Retina (tissue), 1 donor: ENCODE measurements around the gene MMADHC.
"Not testable (repeated sequence)": the region's sequence is repeated elsewhere in the genome, so short reads cannot be mapped to it uniquely, and the experiment has no call there.

Source experiments
- DNase-seq: peaks from one replicate; pipeline ENCODE4 v3.0.0-alpha.2; 2016

Gene MMADHC

DNA sequence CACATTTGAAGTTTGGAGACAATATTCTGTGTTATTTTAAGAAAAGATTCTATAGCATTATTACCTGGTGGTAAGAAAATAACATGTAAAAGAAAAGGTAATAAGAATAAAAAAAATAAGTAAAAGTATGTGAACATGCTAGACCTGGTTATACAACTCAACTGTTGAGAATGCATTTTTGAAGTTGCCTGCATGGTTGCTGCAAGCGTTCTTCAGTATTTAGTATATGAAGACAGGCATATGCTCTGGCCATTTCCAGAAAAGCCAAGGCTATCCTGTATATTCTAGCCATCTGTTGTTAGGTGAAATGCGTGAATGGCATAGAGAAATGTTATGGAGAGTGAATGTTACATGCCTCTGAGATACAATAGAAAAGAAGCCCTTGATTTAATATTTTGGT is 6.8 kb upstream of the MMADHC start:
- DNase-seq: no peak

DNA sequence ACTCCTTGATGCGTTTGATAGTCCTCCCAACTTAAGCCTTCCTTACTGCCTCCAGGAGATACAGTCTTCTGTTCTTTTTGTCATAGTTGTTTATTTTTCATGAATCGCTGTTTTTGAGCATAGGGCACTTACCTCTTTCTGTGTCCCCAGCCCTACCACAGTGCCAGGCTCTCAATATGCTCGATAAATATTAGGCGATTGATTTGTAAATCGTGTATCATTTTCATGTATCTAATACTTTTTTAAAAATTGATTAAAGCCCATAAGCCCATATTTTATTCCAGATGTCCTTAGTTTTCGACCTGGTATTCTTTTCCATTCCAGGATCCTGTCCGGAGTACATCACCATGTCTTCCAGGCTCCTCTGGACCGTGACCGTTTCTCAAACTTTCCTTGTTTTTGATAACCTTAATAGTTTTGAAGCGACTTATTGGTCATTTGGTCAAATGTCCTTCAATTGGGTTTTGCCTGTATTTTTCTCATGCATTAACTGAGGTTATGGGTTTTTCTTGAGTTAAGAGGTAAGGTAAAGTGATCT is 444 bp upstream of the MMADHC start:
- no peak for DNase-seq

DNA sequence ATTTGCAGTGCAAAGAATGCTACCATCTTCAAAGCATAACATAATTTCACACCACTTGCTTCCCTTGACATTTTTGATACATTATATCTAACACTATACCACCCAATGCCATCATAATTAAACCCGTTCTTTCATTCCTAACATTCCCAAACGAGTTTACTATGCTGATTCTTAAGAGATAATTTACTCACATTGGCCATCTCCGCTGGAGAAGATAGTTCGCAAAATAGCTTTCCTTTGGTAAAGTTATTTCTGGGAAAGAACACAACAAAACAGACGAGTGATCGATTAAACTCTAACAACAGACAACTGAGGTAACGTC is 716 bp downstream of the MMADHC start:
- no peak for DNase-seq

DNA sequence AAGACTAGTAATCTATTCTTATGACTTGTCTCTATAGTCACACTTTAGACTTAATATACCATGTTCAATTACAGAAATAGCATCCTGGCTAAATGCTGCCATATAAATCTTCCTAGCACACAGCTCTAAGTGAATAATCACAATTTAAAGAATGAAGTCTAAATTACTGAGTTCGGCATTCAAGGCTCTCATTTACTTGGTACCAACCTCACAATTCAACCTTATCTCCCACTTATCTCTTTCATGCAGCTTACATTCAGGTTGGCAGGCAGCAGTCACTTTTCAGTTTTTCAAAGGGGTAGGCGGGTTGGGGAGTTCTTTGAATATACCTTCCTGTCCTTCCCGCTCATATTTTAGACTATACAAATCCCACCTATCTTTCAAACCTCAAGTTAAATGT is 1.5 kb downstream of the MMADHC start:
- DNase-seq: no peak

DNA sequence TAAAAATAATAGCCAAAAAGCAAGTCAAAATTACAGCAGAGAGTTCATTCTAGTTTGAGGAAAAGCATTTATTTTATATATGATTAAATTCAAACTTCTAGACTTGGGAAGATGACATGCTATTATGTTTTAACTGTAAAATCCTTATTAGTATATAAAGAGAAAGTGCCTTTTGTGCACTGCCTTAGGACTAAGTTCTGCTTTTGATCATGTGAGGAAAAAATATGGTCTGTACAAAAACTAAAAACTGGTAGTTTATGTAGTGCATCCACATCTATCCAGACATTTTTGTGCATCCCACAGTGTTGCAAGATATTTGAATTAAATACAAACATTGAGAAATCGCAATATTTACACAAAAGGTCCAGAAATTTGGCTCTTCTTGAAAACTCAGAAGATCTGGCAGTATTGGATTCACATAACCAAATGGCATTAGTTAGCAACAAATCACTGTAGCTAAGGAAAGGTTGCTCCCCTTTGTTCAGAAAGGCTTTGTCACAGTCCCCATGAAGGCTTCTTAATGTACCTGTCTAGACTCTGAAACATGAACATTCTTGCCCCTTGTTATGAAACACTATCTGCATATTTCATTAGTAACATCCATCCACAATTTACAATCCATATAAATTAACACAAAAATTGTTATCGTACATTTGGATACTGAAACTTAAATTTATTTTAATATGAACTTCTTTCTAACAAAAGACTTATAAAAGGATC is 2.2 kb downstream of the MMADHC start:
- no peak for DNase-seq

DNA sequence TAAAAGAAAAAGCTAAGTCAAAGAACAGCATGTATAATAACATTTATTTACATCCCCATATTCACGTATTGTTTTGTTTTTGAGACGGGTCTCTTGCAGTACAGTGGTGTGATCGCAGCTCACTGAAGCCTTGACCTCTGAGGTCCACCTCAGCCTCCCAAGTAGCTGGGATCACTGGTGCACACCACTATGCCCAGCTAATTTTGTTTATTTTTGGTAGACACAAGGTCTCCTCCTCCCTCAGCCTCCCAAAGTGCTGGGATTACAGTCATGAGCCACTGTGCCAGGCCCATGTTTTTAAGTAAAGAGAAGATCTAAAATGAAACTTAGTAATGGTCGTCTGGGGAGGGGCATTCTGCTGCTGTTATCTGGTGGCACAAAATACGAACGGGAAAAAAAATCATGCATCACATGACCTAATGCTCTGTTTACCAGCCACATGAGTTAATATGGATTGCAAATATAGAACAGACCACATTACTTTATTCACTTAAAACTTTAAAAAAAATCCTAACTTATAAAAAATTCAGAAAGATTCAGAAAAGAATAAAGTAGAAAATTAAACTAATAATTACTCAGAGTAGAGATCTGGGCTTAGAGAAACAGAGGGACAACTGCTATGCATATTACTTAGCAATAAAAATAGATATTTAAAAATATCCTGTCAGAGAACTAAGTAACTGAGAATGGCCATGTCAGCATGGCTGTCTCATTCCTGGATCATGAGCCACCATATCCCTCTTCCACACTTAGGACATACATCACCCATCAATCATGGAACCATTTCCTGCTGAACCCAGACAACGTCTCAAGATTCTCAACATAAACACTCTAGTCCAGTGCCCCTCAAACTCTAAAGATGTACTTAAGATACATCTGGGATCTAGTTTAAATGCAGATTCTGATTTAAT is 7.3 kb downstream of the MMADHC start:
- no peak for DNase-seq

DNA sequence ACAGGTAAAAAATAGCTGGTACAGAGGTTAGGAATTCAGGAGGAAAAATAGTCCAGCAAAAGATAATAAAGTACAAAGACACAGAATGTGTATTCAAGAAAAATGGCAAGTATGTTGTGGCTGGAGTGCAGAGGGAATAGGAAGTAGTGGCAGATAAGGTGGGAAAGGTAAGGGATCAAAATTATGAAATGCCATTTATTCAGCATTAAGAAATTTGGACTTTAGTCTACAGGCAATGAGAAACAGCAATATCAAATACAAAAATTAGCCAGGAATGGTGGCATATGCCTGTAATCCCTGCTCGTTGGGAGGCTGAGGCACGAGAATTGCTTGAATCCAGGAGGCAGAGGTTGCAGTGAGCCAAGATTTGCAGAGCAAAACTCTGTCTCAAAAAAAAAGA is 10.3 kb downstream of the MMADHC start:
- DNase-seq: no peak

DNA sequence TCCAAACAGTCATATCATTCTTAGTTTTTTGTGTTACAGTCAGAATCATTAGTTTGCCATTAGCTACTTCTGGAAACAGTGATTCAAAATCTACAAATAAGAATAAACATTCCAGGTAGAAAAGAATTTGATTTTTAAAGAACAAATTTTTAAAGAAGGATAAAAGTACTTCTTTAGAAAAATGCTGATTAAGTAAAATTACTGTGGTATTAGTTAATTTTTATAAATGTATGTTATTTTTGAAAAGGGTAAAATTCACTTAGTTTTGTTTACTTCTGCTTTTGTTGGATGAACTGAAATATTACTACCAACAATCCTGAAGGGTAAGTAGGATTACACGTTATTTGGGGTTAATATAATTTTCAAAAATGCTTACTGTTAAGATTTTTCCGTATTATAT is 11.8 kb downstream of the MMADHC start:
- no peak for DNase-seq

DNA sequence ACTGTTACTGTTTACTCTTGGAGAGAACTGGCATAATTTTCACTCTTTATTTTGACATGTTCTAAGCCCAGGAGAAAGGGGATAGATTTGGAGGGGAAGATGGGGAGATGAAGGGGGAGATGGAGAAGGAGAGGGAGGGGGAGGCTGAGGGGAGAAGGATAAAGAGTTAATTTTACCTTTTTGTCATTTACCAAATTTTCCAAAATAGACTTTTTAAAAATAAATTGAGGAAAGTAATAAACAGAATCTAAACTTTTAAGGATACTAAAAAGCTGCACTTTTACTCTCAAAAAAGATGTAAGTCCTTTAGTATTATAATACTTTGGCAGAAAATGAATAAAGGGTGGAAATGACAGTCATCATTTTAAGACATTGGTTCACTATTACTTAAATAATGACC is 12.3 kb downstream of the MMADHC start:
- DNase-seq: no peak

DNA sequence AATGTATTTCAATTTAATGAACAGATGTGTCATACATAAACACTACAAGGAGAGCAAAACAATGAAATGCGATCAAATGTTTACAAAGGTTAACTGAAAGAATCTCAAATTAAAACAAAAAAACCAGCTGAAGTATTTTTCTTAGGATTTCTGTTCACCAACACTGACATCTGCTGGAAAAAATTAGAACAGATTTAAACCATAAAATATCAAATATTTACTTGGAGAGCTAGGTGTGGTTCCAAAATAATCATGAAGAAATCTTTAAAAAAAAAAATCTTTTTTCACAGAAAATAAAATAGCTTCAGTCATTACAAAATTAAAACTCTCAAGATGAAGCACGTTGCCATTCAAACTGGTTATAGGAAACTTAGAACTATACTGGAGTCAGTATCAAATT is 13.8 kb downstream of the MMADHC start:
- DNase-seq: no peak

DNA sequence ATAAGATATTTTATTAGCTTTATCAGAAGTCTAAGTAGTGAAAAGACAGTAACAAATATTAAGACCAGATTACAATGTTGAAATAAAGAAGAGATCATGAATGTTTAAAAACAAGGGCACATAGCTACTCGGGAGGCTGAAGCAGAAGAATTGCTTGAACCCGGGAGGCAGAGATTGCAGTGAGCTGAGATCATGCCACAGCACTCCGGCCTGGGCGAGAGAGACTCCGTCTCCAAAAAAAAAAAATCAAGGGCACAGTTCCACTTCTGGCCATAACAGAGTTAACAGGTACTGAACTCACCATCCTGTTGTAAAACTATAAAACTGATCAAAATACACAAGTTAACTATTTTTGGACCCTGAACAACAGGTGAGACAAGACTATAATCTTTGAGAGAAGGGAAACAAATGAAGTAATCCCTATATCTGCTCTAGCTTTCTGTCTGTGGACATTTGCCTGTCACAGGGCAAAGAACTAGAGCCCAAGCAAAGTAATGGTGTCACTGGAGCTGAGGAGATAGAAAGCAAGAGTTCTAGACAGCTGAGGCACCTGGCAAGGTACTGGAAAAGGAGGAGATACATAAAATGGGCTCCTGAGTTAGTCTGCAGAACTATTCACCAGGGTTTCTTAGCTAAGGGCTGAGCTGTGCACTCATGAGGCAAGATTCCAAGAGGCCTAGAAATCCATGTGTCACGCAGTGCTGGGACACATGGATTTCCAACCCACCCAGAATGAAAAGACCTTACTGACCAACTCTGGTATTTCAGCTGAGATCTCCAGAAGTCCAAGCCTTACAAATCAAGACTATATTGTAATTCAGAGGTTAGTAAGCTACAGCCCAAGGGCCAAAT is 15.2 kb downstream of the MMADHC start:
- DNase-seq: no peak

DNA sequence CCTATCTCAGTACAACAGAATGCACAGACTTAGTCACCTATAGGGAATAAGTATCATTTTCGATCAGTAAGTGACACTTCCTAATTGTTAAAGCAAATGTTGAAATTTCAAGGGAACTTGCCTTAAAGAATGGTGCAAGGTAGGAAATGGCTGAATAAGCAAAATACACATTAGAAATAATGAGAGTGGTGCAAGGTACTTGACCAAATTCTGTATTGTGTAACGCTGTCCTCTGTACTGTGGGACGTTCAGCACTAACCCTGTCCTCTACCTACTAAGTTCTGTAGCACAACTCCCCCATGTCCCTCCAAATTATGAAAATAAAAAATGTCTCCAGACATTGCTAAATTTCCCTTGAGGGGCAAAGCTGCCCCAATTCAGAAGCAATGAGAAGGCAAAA is 19.4 kb downstream of the MMADHC start:
- no peak for DNase-seq

DNA sequence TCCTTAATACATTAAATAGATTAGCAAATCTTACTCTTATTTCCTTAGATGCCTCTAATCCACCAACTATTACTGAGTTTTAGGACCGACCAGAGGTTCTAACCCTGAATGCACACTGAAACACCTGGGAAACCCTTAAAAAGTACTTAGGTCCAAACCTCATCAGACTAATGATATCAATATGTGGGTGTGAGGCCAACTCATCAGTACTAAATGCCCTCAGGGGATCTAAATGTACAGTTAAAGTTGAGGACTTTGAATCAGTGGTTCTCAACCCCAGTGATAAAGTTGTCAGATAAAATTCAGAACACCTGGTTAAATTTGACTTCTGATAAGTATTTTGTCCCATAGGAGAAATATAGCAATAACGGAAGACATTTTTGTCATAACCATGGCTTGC is 20.9 kb downstream of the MMADHC start:
- no peak for DNase-seq

DNA sequence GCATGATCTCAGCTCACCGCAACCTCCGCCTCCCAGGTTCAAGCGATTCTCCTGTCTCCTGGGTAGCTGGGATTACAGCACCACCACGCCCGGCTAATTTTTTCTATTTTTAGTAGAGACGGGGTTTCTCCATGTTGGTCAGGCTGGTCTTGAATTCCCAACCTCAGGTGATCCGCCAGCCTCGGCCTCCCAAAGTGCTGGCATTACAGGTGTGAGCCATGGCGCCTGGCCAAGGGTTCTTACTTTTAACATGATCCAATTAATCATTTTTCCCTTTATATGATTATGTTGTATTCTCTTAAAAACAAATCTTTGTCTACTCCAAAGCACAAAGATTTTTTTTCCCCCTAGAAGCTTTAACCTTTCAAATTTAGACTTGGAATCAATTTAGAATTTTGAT is 21.9 kb downstream of the MMADHC start:
- DNase-seq: not testable (repeated sequence)

DNA sequence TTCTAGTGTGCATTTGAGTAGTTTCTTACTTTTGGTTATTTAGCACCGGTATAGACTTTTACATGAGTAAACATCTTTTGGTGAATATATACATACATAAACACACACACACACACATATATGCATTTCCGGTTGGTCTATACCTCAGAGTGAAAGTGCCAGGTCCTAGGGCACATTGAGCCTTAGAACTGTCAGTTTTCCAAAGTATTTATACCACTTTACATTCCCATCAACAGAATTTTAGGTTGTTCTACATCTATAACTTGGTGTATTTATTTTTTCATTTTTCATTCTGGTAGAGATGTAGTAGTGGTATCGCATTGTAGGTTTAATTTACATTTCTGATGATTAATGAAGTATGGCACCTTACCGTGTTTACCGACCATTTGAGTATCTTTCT is 22.6 kb downstream of the MMADHC start:
- no peak for DNase-seq

DNA sequence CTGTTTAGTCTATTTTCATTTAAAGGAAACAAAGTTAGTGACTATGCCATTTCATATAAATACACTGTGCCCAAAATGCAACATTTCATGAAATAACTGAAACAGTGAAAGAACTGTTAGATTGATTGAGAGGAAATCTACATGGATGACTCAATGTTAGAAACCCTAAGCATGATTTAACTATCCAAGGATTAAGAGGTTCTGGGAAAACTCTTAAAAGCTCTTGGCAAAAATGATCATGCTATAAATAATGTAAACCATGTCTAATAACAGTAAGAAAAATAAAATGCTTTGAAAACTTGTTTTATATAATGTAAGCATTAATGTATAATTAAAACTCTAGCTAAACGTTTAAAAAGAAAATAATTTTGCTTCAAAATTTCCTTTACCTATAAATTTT is 23.5 kb downstream of the MMADHC start:
- no peak for DNase-seq

DNA sequence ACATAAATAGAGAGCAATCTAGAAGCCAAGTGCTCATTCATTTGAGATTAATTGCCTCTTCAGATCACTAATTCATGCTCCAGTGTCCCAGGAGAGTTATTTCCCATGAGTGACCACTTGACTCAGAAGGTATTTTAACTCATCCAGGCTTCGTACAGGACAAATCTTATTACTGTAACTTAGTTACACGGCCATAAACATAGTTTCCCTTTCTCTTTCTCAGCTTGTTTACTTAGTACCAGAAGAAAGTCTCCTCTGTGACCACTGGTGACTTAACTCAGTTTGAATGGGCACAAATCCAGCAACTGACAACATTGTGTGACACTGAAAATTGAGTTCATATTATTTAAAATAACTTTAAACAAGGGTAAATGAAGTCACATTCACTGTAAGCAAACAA is 25.3 kb downstream of the MMADHC start:
- DNase-seq: peak; percentile 3

DNA sequence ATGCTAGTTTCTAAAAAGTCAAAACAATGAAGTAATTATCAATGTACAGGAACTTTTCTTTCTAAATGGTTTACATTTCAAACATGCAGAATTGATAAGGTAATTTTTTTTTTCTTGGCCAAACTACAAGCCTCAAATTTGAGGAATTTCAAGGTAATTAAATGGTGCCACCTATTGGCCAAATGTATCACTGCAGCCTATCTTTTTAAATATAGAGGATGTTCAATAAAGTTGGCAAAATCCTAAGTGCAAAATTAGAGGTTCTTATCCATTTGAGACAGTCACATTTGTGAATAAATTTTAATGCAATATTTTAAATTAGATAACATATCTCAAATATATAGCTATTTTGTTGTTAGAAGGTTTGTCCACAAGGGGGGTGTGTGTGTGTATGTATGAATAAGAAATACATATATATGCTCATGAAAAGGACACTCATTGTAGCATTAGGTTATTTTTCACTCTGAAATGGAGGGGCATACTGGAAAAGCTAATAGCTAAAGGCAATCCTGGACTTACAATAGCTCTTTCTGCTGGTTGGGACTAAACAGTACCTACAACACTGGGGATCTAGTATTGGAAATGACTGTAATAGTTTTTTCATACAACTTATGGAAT is 26.2 kb downstream of the MMADHC start:
- DNase-seq: peak; percentile 63

DNA sequence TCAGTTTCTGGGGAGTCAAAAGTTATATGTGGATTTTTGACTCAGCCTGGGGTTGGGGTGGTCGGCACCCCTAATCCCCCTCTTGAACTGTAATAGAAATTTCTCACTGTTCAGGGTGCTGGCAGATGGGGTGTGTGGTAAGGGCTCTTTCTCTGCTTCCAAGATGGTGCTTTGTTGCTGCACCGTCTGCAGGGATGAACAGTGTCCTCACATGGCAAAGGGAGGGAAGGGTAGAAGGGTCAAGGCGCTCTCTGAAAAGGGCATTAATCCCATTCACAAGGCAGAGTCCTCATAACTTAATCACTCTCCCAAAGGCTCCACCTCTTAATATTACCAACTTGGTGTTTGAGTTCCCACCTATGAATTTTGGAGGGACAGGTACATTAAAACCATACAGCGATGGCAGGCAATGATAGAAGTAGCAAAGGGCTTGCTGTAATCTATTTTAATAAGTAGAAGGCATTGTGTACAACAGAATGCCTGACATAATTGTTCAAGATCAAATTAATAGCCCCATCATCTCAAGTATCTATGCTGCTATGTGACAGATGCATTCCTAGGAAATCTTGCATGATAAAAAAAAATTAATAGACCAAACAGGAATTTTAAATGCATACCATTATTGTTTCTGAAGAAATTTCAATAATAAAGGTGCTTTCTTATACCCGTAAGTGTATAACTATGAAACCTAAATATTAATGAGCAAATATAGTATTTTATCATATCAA is 28.1 kb downstream of the MMADHC start:
- peak; percentile 64 for DNase-seq

DNA sequence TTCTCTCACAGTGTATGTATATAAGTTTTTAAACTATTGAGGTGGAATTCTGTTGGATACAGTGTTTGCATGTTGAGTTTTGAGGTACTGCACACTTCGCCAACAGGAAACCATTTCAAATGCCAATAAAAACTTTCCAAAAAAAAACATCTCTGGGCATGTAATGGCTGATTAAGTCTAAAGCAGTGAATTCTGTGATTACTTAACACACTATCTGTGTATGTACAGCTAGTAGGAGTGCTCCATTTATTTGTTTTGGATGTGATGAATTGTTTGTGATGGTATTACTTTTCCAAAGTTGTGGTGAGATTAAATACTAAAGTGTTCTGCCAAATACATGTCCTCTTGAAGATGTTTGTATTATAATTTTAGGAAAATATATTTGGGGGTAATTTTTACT is 31.1 kb downstream of the MMADHC start:
- no peak for DNase-seq

DNA sequence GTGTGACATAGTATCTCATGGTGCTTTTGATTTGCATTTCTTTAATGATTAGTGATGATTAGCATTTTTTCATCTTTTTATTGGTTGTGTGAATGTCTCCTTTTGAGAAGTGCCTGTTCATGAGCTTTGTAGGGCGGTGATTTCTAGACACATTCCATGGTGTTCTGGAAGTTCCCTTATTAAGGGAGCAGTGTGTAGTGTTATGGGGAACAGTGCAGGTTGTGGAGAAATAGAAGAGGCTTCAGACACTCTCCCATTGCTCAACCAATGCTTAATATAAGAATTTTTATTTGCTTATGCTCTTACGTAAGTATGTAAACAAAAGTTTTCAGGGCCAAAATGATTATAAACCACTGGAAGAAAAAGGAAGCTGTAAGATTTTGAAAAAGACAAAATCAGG is 34.7 kb downstream of the MMADHC start:
- DNase-seq: no peak

DNA sequence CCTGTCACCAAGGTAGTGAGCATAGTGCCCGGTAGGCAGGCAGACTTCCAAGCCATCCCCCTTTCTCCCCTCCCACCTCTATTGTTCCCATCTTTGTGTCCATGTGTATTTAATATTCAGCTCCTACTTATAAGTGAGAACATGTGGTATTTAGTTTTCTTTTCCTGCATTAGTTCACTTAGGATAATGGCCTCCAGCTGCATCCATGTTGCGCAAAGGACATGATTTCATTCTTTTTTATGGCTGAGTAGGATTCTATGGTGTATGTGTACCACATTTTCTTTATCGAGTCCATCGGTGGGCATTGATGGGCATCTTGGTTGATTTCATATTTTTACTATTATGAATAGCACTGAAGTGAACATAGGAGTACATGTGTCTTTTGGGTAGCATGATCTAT is 35.3 kb downstream of the MMADHC start:
- no peak for DNase-seq
